ENCODE results near the gene SUGP1.

SUGP1 gene

DNA sequence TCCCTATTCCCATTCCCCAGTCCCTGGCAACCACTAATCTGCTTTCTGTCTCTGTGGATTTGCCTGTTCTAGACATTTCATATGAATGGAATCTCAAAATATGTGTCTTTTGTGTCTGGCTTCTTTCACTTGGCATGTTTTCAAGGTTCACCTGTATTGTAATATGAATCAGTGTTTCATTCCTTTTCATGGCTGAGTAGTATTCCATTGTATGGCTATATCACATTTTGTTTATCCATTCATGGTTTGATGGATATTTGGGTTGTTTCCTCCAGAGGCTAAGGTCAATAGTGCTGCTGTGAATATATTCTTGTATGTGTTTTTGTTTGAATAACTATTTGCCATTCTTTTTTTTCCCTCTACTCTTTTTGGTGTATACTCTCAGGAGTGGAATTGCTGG lies 84.1 kb downstream of the SUGP1 start:
- ChIA-PET POLR2A (no interaction called here), CTCF (no interaction called here)
- DNase-seq (ENCODE audit: low read depth, low spot score) = no peak
- H3K4me3 ChIP-seq (ENCODE audit: low read depth, low read length) = no peak overlapping the region
- TF ChIP-seq, protein P1, sequence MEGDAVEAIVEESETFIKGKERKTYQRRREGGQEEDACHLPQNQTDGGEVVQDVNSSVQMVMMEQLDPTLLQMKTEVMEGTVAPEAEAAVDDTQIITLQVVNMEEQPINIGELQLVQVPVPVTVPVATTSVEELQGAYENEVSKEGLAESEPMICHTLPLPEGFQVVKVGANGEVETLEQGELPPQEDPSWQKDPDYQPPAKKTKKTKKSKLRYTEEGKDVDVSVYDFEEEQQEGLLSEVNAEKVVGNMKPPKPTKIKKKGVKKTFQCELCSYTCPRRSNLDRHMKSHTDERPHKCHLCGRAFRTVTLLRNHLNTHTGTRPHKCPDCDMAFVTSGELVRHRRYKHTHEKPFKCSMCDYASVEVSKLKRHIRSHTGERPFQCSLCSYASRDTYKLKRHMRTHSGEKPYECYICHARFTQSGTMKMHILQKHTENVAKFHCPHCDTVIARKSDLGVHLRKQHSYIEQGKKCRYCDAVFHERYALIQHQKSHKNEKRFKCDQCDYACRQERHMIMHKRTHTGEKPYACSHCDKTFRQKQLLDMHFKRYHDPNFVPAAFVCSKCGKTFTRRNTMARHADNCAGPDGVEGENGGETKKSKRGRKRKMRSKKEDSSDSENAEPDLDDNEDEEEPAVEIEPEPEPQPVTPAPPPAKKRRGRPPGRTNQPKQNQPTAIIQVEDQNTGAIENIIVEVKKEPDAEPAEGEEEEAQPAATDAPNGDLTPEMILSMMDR (IDR thresholded peaks at IDR 0.05; ENCODE audit: insufficient read depth, low read length, missing control alignments) = no peak

DNA sequence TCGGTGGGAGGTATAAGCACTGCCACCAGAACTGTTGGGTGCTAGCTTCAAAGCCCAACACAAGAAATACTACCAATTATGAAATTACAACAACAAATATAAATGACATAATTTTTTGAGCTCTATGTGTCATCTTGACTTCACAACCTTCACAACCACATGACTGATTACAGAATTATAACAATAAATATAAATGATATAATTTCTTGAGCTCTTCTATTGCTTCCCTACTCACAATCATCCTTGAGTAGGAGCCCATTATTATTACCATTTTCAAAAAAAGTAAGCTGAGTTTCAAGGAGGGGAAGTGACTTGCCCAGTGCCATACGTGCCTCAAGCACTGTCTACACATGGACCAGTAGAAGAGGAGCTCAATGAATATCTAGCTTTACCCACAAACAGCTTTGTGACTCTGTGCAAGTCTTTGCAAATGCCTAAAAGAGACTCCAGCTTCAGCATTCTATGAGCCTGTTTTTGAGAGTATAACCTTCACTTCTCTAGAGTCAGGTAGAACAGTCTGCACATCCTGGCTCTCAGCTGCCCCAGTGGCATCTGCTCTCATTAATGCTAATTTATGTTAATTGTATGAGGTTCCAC lies 86.0 kb downstream of the SUGP1 start:
- ChIA-PET POLR2A (no interaction called here), CTCF (interaction anchor here (0.7 to 2.4 kb wide), 2 partner anchors 9 to 59 kb away, joined by 3 to 14 read pairs; no protein-coding TSS in a partner anchor)
- TF ChIP-seq, protein P1 (IDR thresholded peaks at IDR 0.05; ENCODE audit: insufficient read depth, low read length, missing control alignments) = no peak
- no peak for DNase-seq (ENCODE audit: low read depth, low spot score)
- H3K4me3 ChIP-seq (ENCODE audit: low read depth, low read length) = no peak overlapping the region

DNA sequence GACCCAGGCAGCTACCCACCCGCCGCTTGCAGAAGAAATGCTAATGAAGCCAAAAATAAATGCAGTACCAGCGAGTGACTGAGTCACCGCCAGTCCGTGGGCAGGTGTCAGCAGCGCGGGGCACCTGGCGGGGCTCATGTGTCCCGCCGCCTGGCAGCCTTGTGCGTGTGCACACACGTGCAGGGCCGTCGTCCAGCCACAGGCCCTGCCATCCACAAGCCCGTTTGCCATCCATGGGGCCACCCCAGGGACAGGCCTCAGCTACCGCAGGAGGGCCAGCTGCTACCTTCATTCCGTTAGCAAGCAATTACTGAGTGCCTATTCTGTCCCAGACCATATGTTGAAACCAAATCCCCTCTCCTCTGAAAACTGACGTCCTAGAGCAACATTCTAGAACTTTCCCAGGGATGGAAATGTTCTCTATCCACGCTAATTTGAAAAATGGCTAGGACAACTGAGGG lies 88.0 kb downstream of the SUGP1 start:
- no peak overlapping the region for H3K4me3 ChIP-seq (ENCODE audit: low read depth, low read length)
- POLR2A ChIA-PET = no interaction called here
- CTCF ChIA-PET = interaction anchor here (0.9 to 1.3 kb wide), 3 partner anchors 12 to 86 kb away, joined by 3 to 4 read pairs (median 4); no protein-coding TSS in a partner anchor
- TF ChIP-seq, protein P1 (IDR thresholded peaks at IDR 0.05; ENCODE audit: insufficient read depth, low read length, missing control alignments) = no peak
- DNase-seq (ENCODE audit: low read depth, low spot score) = no peak

DNA sequence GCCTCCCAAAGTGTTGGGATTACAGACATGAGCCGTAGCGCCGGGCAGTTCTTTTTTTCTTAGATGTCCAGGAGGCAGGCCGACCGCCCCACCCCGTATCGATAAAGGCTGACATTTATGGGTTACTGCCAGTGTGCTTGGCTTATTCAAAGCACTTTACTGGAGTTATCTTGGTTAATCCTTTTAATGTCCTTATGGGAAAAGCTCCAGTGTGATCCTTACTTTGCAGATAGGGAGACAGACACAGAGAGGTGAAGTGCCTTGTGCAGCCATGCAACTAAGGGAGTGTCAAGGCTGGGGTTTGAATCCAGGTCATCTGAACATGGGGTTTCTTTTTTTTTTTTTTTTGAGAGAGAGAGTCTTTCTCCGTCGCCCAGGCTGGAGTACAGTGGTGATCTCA lies 89.3 kb downstream of the SUGP1 start:
- POLR2A ChIA-PET = no interaction called here
- no peak overlapping the region for H3K4me3 ChIP-seq (ENCODE audit: low read depth, low read length)
- DNase-seq (ENCODE audit: low read depth, low spot score) = no peak
- TF ChIP-seq, protein P1 (IDR thresholded peaks at IDR 0.05; ENCODE audit: insufficient read depth, low read length, missing control alignments) = no peak
- CTCF ChIA-PET = interaction anchor here (1.3 kb wide), 1 partner anchor 85 kb away, joined by 3 read pairs; no protein-coding TSS in a partner anchor

DNA sequence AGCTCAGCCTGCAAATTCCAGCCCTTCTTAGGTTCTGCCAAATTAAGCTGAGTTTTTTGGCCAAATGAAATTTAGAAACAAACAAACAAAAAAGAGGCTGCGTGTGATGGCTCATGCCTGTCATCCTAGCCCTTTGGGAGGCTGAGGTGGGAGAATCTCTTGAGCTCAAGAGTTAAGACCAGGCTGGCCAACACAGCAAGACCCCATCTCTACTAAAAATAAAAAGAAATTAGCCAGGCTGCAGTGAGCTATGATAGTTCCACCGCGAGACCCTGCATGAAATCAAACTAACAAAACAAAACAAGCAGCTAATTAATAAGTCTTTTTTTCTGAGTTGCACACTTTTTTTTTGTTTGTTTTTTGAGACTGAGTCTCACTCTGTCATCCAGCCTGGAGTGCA lies 90.6 kb downstream of the SUGP1 start:
- no peak overlapping the region for H3K4me3 ChIP-seq (ENCODE audit: low read depth, low read length)
- no peak for DNase-seq (ENCODE audit: low read depth, low spot score)
- POLR2A ChIA-PET = no interaction called here
- CTCF ChIA-PET = no interaction called here
- TF ChIP-seq, protein P1 (IDR thresholded peaks at IDR 0.05; ENCODE audit: insufficient read depth, low read length, missing control alignments) = no peak

DNA sequence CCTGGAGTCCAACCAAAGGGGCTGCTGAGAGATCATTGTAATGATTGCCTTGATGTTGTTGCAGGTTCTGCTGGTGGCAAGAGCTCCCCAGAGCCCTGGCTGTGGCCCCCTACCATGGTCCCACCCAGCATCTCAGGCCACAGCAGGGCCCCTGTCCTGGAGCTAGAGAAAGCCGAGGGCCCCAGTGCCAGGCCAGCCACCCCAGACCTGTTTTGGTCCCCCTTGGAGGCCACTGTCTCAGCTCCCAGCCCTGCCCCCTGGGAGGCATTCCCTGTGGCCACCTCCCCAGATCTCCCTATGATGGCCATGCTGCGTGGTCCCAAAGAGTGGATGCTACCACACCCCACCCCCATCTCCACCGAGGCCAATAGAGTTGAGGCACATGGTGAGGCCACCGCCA lies 93.1 kb downstream of the SUGP1 start:
- TF ChIP-seq, protein P1 (IDR thresholded peaks at IDR 0.05; ENCODE audit: insufficient read depth, low read length, missing control alignments) = no peak
- H3K4me3 ChIP-seq (ENCODE audit: low read depth, low read length) = no peak overlapping the region
- CTCF ChIA-PET = interaction anchor here (1.1 kb wide), 1 partner anchor 15 kb away, joined by 3 read pairs; the partner anchor contains the start of gene NCAN
- POLR2A ChIA-PET = interaction anchor here (0.7 kb wide), 1 partner anchor 24 kb away, joined by 3 read pairs; the partner anchor contains the start of gene NR2C2AP
- DNase-seq (ENCODE audit: low read depth, low spot score) = no peak

Data from AG04449 (cell line).